ENCODE results near the gene ZFP57. TPM values are rescaled to one million over a fixed set of nuclear protein-coding genes. Genes with fewer than 3 reads are reported as not detected.

Gene ZFP57
- polyA plus RNA-seq, 1 donor (not counting 4 experiments of a cell fraction or from before 2014, with no cell fraction given): 17.4 TPM

- Histone ChIP-seq H3K9me1 (ENCODE audit: control insufficient read depth, extremely low read depth, insufficient read depth, low read length) (no peaks in the 10 kb centered on the region), H3K9ac (ENCODE audit: control insufficient read depth, extremely low read depth, insufficient read depth, low read length) (no peak overlapping the region), H3K27ac (ENCODE audit: control insufficient read depth, insufficient read depth, low read length) (no peak overlapping the region), H4K20me1 (ENCODE audit: control insufficient read depth, extremely low read depth, insufficient read depth, low read length) (no peaks in the 10 kb centered on the region), H2AFZ (ENCODE audit: control insufficient read depth, low read length) (no peak overlapping the region), H3K4me2 (ENCODE audit: control insufficient read depth, extremely low read depth, insufficient read depth, low read depth, low read length) (no peak overlapping the region), H3K27me3 (ENCODE audit: control insufficient read depth, extremely low read depth, insufficient read depth, low read length) (no peaks in the 10 kb centered on the region), H3K79me2 (ENCODE audit: control insufficient read depth, insufficient read depth, low read length) (no peaks in the 10 kb centered on the region), H3K4me1 (ENCODE audit: control insufficient read depth, extremely low read depth, insufficient read depth, low read length) (no peaks in the 10 kb centered on the region), H3K36me3 (ENCODE audit: control insufficient read depth in 2 of 2, extremely low read depth in 1 of 2, insufficient read depth in 2 of 2, low read length in 2 of 2) (no peaks in the 10 kb centered on the region), H3K9me3 (ENCODE audit: control insufficient read depth, low read depth, low read length) (no peaks in the 10 kb centered on the region), H3K4me3 (ENCODE audit: control insufficient read depth in 2 of 3, extremely low read depth in 1 of 3, insufficient read depth in 2 of 3, low read depth in 1 of 3, low read length in 3 of 3) (no peak overlapping the region)
- peak; percentile 58 to 90 (median 72) for TF ChIP-seq CTCF (optimal IDR thresholded peaks at IDR 0.05 in 1 of 3, IDR thresholded peaks at IDR 0.05 in 1 of 3, conservative IDR thresholded peaks at IDR 0.05 in 1 of 3; ENCODE audit: extremely low read depth in 1 of 3, insufficient read depth in 2 of 3, low read length in 3 of 3)
- no peak for TF ChIP-seq EZH2 (IDR thresholded peaks at IDR 0.05; ENCODE audit: low read length)
- dilution Hi-C loops (cut with MboI; ENCODE audit: extremely low pct_ligation_motif_present, low sequenced_read_pairs): no loop called here
- FAIRE-seq (no peak), DNase-seq (ENCODE audit: low read depth, low spot score) (no peak)
Observed at GRCh38 chr6:29702519-29703103, 21.7 kb upstream of the ZFP57 start.

DNA sequence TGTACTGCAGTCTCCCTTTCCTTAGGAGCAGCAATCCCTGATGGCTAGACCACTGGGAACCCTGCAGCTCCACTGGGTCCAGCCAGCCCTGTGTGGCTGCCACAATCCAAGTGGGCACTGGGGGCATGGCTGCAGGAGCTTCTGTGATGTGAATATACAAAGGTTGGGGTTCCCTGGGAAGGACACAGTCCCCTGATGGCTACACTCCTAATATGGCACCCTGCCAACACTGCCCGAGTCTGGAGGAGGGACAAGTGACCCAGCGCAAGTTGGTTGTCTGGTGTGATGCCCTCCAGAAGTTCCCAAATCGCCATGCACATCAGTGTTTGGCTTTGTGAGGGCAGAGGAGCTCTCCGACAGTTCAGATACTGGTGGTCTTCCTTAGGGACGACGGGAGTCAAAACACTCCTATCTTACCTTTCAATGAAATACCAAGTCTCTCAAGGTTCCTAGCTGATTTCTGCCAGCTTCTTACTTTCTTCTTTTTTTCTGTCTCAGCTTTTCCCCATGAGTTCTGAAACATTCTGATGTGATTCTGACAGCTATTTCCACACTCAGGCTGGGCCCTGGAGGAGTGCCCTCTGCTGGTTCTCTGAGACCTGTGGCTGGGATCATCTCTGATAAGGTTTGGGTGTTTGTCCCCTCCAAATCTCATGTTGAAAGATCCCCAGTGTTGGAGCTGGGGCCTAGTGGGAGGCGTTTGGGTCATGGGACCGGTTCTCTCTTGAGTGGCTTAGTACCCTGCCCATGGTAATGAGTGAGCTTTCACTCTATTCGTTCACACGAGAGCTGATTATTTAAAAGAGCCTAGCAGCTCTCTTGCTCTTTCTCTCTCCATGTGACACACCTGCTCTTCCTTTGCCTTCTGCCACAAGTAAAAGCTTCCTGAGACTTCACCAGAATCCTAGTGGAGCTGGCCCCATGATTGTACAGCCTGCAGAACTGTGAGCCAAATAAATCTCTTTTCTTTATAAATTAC lies 15.5 kb upstream of the ZFP57 start:
- Histone ChIP-seq H3K79me2 (ENCODE audit: control insufficient read depth, insufficient read depth, low read length) (no peaks in the 10 kb centered on the region), H3K4me3 (ENCODE audit: control insufficient read depth in 2 of 3, extremely low read depth in 1 of 3, insufficient read depth in 2 of 3, low read depth in 1 of 3, low read length in 3 of 3) (no peak overlapping the region), H3K4me1 (ENCODE audit: control insufficient read depth, extremely low read depth, insufficient read depth, low read length) (no peaks in the 10 kb centered on the region), H3K9me3 (ENCODE audit: control insufficient read depth, low read depth, low read length) (no peaks in the 10 kb centered on the region), H3K27me3 (ENCODE audit: control insufficient read depth, extremely low read depth, insufficient read depth, low read length) (no peaks in the 10 kb centered on the region), H3K36me3 (ENCODE audit: control insufficient read depth in 2 of 2, extremely low read depth in 1 of 2, insufficient read depth in 2 of 2, low read length in 2 of 2) (no peaks in the 10 kb centered on the region), H2AFZ (ENCODE audit: control insufficient read depth, low read length) (peak overlapping the region; percentile 37), H3K4me2 (ENCODE audit: control insufficient read depth, extremely low read depth, insufficient read depth, low read depth, low read length) (no peak overlapping the region), H3K9ac (ENCODE audit: control insufficient read depth, extremely low read depth, insufficient read depth, low read length) (no peak overlapping the region), H4K20me1 (ENCODE audit: control insufficient read depth, extremely low read depth, insufficient read depth, low read length) (no peaks in the 10 kb centered on the region), H3K27ac (ENCODE audit: control insufficient read depth, insufficient read depth, low read length) (no peak overlapping the region), H3K9me1 (ENCODE audit: control insufficient read depth, extremely low read depth, insufficient read depth, low read length) (no peaks in the 10 kb centered on the region)
- DNase-seq (ENCODE audit: low read depth, low spot score) (no peak), FAIRE-seq (peak; percentile 72)
- dilution Hi-C loops (cut with MboI; ENCODE audit: extremely low pct_ligation_motif_present, low sequenced_read_pairs): no loop called here
- peak; percentile 73 to 86 (median 76) for TF ChIP-seq CTCF (optimal IDR thresholded peaks at IDR 0.05 in 1 of 3, IDR thresholded peaks at IDR 0.05 in 1 of 3, conservative IDR thresholded peaks at IDR 0.05 in 1 of 3; ENCODE audit: extremely low read depth in 1 of 3, insufficient read depth in 2 of 3, low read length in 3 of 3)
- TF ChIP-seq EZH2 (IDR thresholded peaks at IDR 0.05; ENCODE audit: low read length): no peak
